GM18873 (cell line): ENCODE results near the gene EFCAB5.
"Not testable (repeated sequence)": the region's sequence is repeated elsewhere in the genome, so short reads cannot be mapped to it uniquely, and the experiment has no call there.

Source experiments
- ATAC-seq: cut with Tn5 transposase; IDR thresholded peaks from one replicate; pipeline ENCODE4 v1.9.1; 2021; ENCODE audit warnings: mild to moderate bottlenecking, moderate library complexity, moderate number of reproducible peaks; ENCODE audit not compliant: unreplicated experiment, low FRiP score

EFCAB5 gene

DNA sequence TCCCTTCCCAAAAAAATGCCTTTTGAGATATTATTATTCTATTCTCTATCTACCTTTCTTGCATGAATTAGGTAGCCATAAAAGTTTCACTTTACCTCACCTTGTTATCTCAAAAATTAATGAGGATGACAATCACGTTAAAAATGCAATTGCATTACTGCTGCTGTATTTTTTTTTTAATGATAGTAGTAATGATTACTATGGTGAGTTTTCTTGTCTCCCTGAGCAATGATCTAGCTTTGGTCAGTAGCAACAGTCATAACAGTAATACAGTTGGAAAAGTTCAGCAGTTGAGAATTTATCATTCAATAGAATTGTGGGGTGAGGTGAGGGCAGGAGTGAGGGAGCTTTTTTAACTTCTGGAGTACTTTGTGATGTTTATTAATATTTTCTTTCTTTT is at the start of gene EFCAB5:
EFCAB5 (plus strand) TSS at position 301 of the 400 bp plus-strand sequence. CDS start 163 bp downstream, outside the sequence.
- no peak for ATAC-seq

DNA sequence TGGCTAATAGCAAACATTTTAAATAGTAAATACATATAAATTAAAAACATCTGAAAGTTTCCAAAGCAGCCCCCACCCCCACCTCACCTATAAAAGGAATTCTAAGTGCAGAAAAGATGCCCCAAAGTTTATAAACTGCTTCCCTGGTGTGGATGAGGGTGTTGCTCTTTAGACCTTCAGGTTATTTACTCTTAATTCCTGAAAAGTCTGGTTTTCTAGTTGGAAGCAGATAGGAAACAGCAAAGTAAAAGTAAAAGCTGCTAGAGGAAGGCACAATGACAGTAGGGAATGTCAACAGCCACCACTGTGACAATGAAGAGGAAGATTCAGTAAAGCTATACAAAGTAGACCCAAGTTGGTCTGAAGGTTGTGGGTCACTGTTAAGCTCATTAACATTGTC is 49.2 kb upstream of the EFCAB5 start:
- ATAC-seq: no peak

DNA sequence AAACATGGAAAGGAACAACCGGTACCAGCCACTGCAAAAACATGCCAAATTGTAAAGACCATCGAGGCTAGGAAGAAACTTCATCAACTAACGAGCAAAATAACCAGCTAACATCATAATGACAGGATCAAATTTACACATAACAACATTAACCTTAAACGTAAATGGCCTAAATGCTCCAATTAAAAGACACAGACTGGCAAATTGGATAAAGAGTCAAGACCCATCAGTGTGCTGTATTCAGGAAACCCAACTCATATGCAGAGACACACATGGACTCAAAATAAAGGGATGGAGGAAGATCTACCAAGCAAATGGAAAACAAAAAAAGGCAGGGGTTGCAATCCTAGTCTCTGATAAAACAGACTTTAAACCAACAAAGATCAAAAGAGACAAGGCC is 44.3 kb upstream of the EFCAB5 start:
- not testable (repeated sequence) for ATAC-seq

GRCh38 chr17:29903471-29903870 is 38.0 kb upstream of the EFCAB5 start:
- ATAC-seq: no peak

DNA sequence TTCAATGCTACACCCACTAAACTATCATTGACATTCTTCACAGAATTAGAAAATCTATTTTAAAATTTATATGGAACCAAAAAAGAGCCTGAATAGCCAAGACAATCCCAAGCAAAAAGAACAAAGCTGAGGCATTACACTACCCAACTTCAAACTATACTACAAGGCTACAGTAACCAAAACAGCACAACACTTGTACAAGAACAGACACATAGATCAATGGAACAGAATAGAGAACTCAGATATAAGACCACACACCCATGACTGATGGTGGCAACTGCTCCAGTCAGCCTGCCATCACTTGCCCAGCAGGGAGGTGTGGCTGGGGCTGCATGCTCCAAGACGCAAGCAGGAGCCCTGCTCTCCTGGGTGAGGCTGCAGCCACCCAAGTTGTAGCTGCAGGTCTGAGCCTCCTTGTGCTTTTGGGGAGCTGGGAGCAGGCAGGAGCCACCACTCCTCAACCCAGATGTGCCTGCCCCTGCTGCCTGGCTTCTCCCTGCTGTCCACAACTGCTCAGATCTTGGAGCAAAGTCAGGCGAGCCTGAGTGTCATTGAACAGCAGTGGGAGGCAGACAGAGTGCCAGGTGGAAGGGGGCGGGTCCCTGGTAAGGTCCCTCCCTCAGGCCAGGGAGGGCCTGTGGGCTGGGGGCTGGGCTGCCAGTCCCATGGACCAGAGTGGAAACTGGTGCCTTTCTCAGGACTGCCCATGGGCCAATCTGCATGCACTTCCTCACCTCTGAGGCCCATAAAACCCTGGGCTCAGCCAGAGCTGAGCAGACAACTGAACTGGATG is 36.2 kb upstream of the EFCAB5 start:
- no peak for ATAC-seq

- no peak for ATAC-seq
Observed at GRCh38 chr17:29905879-29906167, 35.6 kb upstream of the EFCAB5 start.

DNA sequence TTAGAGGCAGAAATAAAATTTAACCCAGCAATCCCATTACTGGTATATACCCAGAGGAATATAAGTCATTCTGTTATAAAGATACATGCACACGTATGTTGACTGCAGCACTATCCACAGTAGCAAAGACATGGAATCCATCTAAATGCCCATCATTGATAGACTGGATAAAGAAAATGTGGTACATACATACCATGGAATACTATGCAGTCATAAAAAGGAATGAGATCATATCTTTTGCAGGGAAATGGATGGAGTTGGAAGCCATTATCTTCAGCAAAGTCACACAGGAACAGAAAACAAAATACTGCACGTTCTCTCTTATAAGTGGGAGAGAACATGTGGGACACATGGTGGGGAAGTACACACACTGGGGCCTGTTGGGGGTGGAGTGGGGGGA is 34.5 kb upstream of the EFCAB5 start:
- ATAC-seq: no peak

GRCh38 chr17:29909236-29910003 is 32.0 kb upstream of the EFCAB5 start:
- ATAC-seq: no peak

GRCh38 chr17:29911641-29912177 is 29.7 kb upstream of the EFCAB5 start:
- ATAC-seq: no peak

DNA sequence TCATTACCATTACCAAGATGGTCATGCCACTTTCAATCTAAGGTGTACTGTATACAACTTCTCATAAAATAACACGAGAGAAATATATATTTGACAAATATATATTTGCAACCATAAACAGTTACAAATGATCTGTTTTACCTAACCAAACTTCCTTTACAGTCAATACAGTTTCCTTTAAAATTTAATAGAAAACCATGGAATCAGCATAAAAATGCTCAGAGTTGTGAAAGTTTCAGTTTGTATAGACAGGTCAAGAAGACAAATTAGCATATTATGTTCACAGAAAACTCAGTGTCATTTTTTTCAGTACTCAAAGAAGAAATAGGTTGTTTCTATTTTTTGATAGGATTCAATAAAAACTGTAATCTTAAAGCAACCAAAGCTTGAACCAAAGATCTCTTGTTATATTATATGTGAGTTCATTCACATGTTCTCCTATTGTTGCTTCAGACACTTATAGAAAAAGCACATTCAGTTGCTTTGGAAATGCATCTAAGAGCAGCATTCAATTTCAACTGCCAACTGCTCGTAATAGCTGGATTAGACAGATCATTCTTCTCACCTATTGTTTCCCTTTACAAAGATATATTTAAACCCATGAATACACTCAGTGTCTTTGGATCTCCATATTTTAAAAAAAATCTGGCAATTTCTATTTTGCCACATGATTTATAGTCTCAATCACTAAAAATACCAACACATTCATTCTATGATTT is 26.5 kb upstream of the EFCAB5 start:
- no peak for ATAC-seq

DNA sequence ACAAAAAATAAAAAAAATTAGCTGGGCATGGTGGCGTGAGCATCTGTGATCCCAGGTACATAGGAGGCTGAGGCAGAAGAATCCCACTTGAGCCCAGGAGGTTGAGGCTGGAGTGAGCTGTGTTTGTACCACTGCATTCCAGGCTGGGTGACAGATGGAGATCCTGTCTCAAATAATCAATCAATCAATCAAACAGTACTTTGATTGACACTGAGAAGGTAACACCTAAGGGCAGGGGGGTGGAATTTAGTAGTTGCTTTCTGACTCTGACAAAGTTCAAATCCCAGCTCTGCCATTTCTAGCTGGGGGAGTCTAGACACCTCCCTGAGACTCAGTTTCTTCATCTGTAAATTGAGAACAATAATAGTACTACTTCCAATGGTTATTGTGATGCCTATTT is 23.4 kb upstream of the EFCAB5 start:
- no peak for ATAC-seq

DNA sequence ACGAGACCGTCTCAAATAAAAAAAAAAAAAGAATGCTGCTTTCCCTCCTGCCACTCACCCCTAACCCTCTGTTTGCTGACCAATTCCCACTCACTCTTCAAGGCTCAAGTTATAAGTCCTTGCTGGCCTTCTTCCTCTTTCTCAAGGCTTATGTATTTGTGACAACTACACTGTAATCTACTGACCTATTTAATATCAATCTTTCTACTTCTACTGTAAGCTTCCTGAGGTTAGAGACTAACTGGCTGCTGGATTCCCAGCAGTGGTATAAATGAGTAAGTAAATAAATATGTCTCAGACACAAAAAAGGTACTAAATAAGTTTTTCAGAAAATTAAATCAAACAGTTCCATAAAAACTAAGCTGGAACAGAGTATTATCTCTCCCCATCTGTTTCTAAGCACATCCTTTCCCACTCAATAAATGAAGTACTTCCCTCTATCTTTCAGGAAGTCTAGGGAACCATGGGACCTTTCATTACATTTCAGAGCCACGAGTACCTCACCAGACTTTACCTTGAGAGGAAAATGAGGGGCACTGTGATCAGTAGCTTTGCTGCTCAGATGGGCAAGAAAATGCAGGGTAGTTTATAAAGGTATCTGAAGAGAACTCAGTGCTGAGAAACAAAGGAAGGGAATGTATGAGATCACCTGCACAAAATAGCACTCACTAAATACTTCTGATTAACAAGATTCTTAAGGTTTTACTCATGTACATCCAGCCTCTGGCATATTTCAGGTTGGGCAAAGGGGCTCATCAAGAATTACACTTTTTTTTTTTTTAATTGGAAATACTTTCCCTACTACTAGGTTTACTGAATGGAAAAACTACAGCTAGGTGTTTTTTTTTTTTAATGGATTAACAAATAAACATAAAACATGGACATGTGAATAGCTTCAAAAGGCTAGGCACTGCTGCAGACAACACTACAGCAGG is 22.2 kb upstream of the EFCAB5 start:
- no peak for ATAC-seq

DNA sequence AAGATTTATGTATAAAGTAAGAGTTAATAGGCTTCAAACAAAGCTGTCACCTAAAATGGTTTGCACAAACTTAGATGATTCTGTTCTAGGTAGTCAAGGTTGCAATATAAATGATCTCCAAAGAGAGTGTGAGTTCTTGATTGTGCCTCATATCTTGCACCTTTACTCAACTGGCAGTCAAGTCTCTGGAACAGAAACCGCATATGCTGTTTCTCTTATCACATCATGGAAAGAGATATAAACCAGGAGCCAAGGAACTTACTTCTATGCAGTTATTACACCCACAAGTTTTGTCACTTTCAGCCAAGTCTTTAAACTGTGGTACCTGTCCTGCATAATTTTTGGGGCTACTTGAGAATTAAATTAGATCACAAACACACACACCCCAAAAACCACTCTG is 16.6 kb upstream of the EFCAB5 start:
- ATAC-seq: no peak

GRCh38 chr17:29927546-29927945 is 13.9 kb upstream of the EFCAB5 start:
- ATAC-seq: no peak

GRCh38 chr17:29929006-29929532 is 12.4 kb upstream of the EFCAB5 start:
- no peak for ATAC-seq

DNA sequence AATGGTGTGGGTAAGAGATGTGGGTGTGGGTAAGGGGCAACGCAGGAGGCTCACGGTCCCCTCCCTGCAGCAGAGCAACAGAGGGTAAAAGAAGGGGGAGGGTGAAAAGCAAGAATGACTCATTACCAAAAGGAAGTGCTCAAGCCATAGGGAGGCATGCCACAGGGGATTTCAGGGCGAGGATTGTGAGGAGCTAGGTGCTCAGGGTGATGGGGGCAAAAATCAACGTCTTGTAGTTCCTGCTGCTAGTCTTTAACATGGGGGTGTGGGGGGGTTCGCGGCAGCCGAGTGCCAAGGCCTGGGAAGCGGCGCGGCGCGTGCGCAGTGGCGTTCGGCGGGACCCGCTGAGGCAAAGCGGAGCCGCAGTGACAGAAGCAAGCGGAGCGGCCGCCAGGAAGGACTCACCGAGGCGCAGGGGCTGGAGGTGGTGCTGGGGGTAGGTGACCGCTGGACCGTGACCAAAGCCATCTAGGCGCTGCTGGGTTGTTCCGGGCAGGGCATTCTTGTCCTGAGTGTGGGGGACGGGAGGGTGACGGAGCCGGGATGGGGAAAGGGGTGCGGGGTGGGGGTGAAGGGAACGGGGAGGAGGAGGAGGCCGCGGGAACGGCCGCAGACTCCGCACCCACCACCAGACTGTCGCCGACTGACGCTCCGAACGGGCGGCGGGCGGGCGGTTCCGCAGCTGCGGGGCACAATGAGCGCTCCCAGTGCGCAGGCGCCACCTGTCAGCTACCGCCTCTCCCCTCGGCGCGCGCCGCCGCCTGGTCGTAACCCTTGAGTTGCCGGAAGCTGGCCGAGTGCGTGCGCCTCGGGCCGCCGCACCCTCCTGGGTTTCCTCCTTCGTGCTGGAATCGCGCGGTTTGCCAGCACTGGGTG is 11.7 kb upstream of the EFCAB5 start, which contains the start of gene SSH2:
SSH2 (minus strand) TSS at position 696 of the 876 bp plus-strand sequence; CDS start at position 468, 228 bp downstream.
- ATAC-seq: no peak

DNA sequence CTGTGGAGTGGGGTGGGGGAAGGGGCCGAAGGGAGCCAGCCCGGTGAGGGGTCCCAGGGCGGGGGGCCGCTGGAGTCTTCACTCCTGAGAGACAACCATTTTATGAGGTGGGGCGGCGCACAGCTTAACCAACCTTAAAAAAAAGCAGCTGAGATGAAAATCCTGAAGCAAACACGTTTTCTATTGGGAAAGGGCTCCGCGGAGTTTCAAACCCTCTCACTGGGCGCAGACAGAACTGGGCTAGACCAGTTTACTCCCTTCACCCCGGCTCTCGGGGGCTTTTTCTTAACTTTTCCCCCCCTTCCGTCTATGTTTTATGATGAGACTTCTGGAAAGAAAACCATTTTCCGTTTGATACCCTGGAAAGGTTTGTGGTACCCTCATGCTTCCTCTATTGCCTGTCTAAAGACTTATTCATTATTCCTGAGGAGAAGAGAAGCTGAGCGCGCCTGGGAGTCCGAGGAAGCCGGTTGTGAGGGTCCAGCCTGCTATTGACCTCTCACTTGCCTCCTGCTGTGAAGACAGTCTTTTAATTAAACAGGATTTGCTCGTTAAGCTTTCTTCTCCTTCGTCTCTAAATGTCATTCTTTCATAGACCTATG is 10.9 kb upstream of the EFCAB5 start:
- no peak for ATAC-seq

DNA sequence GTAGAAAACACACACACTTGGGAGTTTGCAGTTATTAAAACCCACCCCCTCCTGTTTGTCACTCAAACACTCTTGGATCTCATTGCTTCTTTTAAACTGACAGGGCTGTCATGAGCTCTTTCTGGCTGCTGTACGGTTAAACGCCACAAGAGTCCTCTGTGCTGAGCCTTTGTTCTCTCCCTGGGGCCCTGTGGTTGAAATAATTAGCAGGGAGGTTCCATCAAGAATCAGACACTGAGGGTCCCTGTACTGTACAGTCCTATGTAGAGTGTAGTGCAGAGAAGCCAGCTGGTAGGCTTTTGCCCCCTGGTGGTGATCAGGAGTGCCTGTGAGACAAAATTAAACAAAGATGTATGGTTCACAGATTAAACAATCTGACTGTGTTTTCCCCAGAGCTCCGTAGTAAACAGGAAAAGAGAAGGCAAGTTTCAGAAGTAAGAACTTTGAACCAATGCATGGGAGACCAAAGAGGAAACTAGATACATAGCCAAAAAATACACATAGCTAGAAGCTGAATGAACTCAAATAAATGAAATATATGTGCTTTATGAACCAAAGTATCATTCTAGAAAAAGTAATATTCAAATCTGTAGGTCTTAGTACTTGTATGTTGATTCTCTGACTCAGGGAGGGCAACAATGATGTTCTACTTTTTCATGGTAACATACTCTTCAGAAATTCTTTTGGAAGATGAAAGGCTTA is 10.1 kb upstream of the EFCAB5 start:
- peak; percentile 50 for ATAC-seq
